ENCODE results near the gene PPID.
"Not testable (repeated sequence)": the region's sequence is repeated elsewhere in the genome, so short reads cannot be mapped to it uniquely, and the experiment has no call there.

Gene PPID

GRCh38 chr4:158722917-158723793, at the start of gene PPID:
TSS of gene PPID (minus strand) at chr4:158723396. CDS start at chr4:158723288, 108 bp downstream.
- peak; percentile 67 for DNase-seq

GRCh38 chr4:158771776-158772175, 48.6 kb upstream of the PPID start:
- no peak for DNase-seq

- no peak for DNase-seq
Measured at GRCh38 chr4:158770671-158771070, 47.5 kb upstream of the PPID start.

- peak; percentile 35 for DNase-seq
Measured at GRCh38 chr4:158769175-158769921, 46.2 kb upstream of the PPID start.

GRCh38 chr4:158768555-158769174, 45.5 kb upstream of the PPID start, which contains the start of gene FNIP2:
TSS of gene FNIP2 (plus strand) at chr4:158769026. CDS start at chr4:158769213, 187 bp downstream.
- DNase-seq: peak; percentile 79

- no peak for DNase-seq
Measured at GRCh38 chr4:158767451-158767850, 44.3 kb upstream of the PPID start.

GRCh38 chr4:158766434-158767044, 43.3 kb upstream of the PPID start:
- DNase-seq: no peak

GRCh38 chr4:158763462-158763861, 40.3 kb upstream of the PPID start:
- DNase-seq: no peak

GRCh38 chr4:158762553-158762952, 39.4 kb upstream of the PPID start:
- DNase-seq: no peak

GRCh38 chr4:158760866-158761265, 37.7 kb upstream of the PPID start:
- DNase-seq: no peak

- not testable (repeated sequence) for DNase-seq
Measured at GRCh38 chr4:158759539-158759938, 36.3 kb upstream of the PPID start.

GRCh38 chr4:158758703-158759102, 35.5 kb upstream of the PPID start:
- DNase-seq: no peak

- DNase-seq: no peak
Measured at GRCh38 chr4:158758142-158758541, 34.9 kb upstream of the PPID start.

GRCh38 chr4:158756588-158756987, 33.4 kb upstream of the PPID start:
- no peak for DNase-seq

GRCh38 chr4:158755819-158756218, 32.6 kb upstream of the PPID start:
- not testable (repeated sequence) for DNase-seq

GRCh38 chr4:158754385-158755180, 31.4 kb upstream of the PPID start:
- no peak for DNase-seq

GRCh38 chr4:158750379-158750778, 27.2 kb upstream of the PPID start:
- no peak for DNase-seq

- DNase-seq: not testable (repeated sequence)
Measured at GRCh38 chr4:158746537-158746936, 23.3 kb upstream of the PPID start.

- DNase-seq: no peak
Measured at GRCh38 chr4:158741326-158742021, 18.3 kb upstream of the PPID start.

- DNase-seq: no peak
Measured at GRCh38 chr4:158739600-158739999, 16.4 kb upstream of the PPID start.

- no peak for DNase-seq
Measured at GRCh38 chr4:158738866-158739265, 15.7 kb upstream of the PPID start.

Data from NCI-H1092 (cell line).